ENCODE measurements around the gene KRT3. TPM values are rescaled to one million over a fixed set of nuclear protein-coding genes. Genes with fewer than 3 reads are reported as not detected.

Gene KRT3
- total and polyA plus RNA-seq, 2 donors (not counting 1 experiment from before 2014, with no cell fraction given), result not detected

DNA sequence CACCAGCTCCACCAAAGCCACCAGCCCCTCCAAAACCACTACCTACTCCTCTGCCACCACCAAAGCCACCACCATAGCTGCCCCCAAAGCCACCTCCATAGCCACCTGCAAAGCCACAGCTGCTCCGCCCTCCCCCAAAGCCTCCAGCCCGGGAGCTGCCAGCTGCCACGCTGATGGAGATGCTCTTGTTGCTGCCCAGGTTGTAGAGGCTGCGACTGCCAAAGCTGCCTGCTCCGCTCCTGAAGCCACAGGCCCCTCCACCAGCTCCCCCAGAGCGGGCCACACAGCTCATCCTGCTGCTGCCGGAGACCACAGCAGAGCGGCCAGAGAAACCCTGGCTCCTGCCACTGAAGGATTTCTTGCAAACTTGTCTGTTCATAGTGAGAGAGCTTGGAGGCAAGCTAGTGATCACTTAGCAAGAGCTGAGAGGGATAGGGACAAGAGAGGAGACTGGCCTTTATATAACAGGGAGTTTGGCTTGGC is 19.0 kb downstream of the KRT3 start, which contains the start of gene KRT76:
TSS of gene KRT76 (minus strand) at position 433 of the 483 bp plus-strand sequence. CDS start at position 379, 54 bp downstream.
- Histone ChIP-seq H3K27me3 (replicated peaks in 1 of 4; ENCODE audit: control extremely low read depth in 1 of 4, control insufficient read depth in 3 of 4, insufficient read depth in 4 of 4, low read length in 3 of 4) (peaks cover 0 to 4% (median 0%) of the 10 kb centered on the region in 4 experiments), H3K79me2 (ENCODE audit: control insufficient read depth, insufficient read depth, low read length) (no peaks in the 10 kb centered on the region), H3K27ac (ENCODE audit: low read length in 2 of 2) (no peak within 1 kb of the TSS), H3K4me2 (replicated peaks; ENCODE audit: low read depth, low read length, poor library complexity, severe bottlenecking) (no peak within 1 kb of the TSS), H3K36me3 (replicated peaks in 1 of 2; ENCODE audit: control extremely low read depth in 1 of 2, control insufficient read depth in 1 of 2, extremely low read depth in 1 of 2, insufficient read depth in 2 of 2, low read length in 1 of 2) (no peaks in the 10 kb centered on the region), H3K9ac (ENCODE audit: low read length) (no peak within 1 kb of the TSS), H3K4me3 (ENCODE audit: control extremely low read depth in 1 of 5, extremely low read depth in 1 of 5, insufficient read depth in 1 of 5, low read depth in 2 of 5, low read length in 4 of 5) (no peak within 1 kb of the TSS), H3K4me1 (ENCODE audit: control insufficient read depth in 2 of 2, insufficient read depth in 2 of 2, low read length in 2 of 2) (no peaks in the 10 kb centered on the region), H3K9me3 (ENCODE audit: control extremely low read depth in 1 of 3, control insufficient read depth in 2 of 3, insufficient read depth in 1 of 3, low read length in 2 of 3) (peaks cover 0 to 2% (median 0%) of the 10 kb centered on the region in 3 donors), H4K20me1 (ENCODE audit: control insufficient read depth, insufficient read depth, low read length, poor library complexity, severe bottlenecking) (no peaks in the 10 kb centered on the region), H2AFZ (ENCODE audit: insufficient read depth, low read depth, low read length, poor library complexity, severe bottlenecking) (no peak within 1 kb of the TSS)
- TF ChIP-seq, protein P1, sequence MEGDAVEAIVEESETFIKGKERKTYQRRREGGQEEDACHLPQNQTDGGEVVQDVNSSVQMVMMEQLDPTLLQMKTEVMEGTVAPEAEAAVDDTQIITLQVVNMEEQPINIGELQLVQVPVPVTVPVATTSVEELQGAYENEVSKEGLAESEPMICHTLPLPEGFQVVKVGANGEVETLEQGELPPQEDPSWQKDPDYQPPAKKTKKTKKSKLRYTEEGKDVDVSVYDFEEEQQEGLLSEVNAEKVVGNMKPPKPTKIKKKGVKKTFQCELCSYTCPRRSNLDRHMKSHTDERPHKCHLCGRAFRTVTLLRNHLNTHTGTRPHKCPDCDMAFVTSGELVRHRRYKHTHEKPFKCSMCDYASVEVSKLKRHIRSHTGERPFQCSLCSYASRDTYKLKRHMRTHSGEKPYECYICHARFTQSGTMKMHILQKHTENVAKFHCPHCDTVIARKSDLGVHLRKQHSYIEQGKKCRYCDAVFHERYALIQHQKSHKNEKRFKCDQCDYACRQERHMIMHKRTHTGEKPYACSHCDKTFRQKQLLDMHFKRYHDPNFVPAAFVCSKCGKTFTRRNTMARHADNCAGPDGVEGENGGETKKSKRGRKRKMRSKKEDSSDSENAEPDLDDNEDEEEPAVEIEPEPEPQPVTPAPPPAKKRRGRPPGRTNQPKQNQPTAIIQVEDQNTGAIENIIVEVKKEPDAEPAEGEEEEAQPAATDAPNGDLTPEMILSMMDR (IDR thresholded peaks at IDR 0.05), result no peak
- TF ChIP-seq EZH2 (IDR thresholded peaks at IDR 0.05; ENCODE audit: borderline replicate concordance, insufficient read depth, low read depth, low read length, poor library complexity, severe bottlenecking), result no peak
- Mint-ChIP-seq H3K9me3 (ENCODE audit: insufficient read depth) (no peaks in the 10 kb centered on the region), H3K27ac (no peak within 1 kb of the TSS), H3K4me3 (no peak within 1 kb of the TSS), H3K4me1 (no peaks in the 10 kb centered on the region), H3K27me3 (peaks cover 32% of the 10 kb centered on the region)
- 94% methylated on average over 8 of the region's 8 CpGs for WGBS (ENCODE audit: insufficient coverage)
- ATAC-seq (ENCODE audit: low read depth) (no peak), DNase-seq (no peak)
- CTCF ChIA-PET, result no interaction called here
- POLR2A ChIA-PET, result no interaction called here
- intact Hi-C loops (cut with micrococcal nuclease), result no loop called here

DNA sequence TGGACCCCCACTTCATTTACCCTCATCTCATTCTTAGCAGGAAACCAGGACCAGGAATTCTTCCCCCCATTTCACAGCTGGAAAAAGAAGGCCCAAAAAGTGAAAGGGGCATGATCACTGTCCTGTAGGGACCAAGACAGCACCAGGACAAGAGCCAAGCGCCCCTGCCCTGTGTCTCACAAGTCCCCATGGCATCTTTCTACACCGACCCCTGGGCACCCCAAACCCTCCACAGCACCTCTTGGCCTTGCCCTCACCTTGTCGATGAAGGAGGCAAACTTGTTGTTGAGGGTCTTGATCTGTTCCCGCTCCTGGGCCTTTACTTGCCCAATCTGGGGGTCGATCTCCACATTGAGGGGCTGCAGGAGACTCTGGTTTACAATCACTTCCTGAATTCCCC is 19.5 kb downstream of the KRT3 start:
- no peak overlapping the region for H3K27ac Mint-ChIP-seq
- no peak for TF ChIP-seq EZH2 (IDR thresholded peaks at IDR 0.05; ENCODE audit: borderline replicate concordance, insufficient read depth, low read depth, low read length, poor library complexity, severe bottlenecking)
- TF ChIP-seq, protein P1 (IDR thresholded peaks at IDR 0.05), result no peak
- no peak for ATAC-seq (ENCODE audit: low read depth)
- ChIA-PET CTCF (no interaction called here), POLR2A (no interaction called here)
- DNase-seq, result no peak
- no peaks in the 10 kb centered on the region for H3K79me2 ChIP-seq (ENCODE audit: control insufficient read depth, insufficient read depth, low read length)
- H3K9ac ChIP-seq (ENCODE audit: low read length), result no peak overlapping the region
- no peaks in the 10 kb centered on the region for H3K4me1 ChIP-seq (ENCODE audit: control insufficient read depth in 2 of 2, insufficient read depth in 2 of 2, low read length in 2 of 2)
- intact Hi-C loops (cut with micrococcal nuclease), result no loop called here
- no peaks in the 10 kb centered on the region for H3K9me3 Mint-ChIP-seq (ENCODE audit: insufficient read depth)
- H3K4me2 ChIP-seq (replicated peaks; ENCODE audit: low read depth, low read length, poor library complexity, severe bottlenecking), result no peak overlapping the region
- H3K36me3 ChIP-seq (replicated peaks in 1 of 2; ENCODE audit: control extremely low read depth in 1 of 2, control insufficient read depth in 1 of 2, extremely low read depth in 1 of 2, insufficient read depth in 2 of 2, low read length in 1 of 2), result no peaks in the 10 kb centered on the region
- peaks cover 0 to 7% (median 0%) of the 10 kb centered on the region in 4 experiments for H3K27me3 ChIP-seq (replicated peaks in 1 of 4; ENCODE audit: control extremely low read depth in 1 of 4, control insufficient read depth in 3 of 4, insufficient read depth in 4 of 4, low read length in 3 of 4)
- no peak overlapping the region for H2AFZ ChIP-seq (ENCODE audit: insufficient read depth, low read depth, low read length, poor library complexity, severe bottlenecking)
- WGBS (ENCODE audit: insufficient coverage), result 94% methylated on average over 4 of the region's 5 CpGs
- H4K20me1 ChIP-seq (ENCODE audit: control insufficient read depth, insufficient read depth, low read length, poor library complexity, severe bottlenecking), result no peaks in the 10 kb centered on the region
- H3K4me3 Mint-ChIP-seq, result no peak overlapping the region
- no peaks in the 10 kb centered on the region for H3K4me1 Mint-ChIP-seq
- H3K4me3 ChIP-seq (ENCODE audit: control extremely low read depth in 1 of 5, extremely low read depth in 1 of 5, insufficient read depth in 1 of 5, low read depth in 2 of 5, low read length in 4 of 5), result no peak overlapping the region
- H3K27me3 Mint-ChIP-seq, result peaks cover 32% of the 10 kb centered on the region
- H3K27ac ChIP-seq (ENCODE audit: low read length in 2 of 2), result no peak overlapping the region
- H3K9me3 ChIP-seq (ENCODE audit: control extremely low read depth in 1 of 3, control insufficient read depth in 2 of 3, insufficient read depth in 1 of 3, low read length in 2 of 3), result peaks cover 0 to 2% (median 0%) of the 10 kb centered on the region in 3 donors
